HepG2 (cell line): ENCODE measurements around the gene IGLON5. TPM values are rescaled to one million over a fixed set of nuclear protein-coding genes. Genes with fewer than 3 reads are reported as not detected.

Experiments
- AGO2 ChIP-seq: fragments of 200-400 bp; formaldehyde crosslinking; optimal IDR thresholded peaks from 2 replicates; pipeline ENCODE3; 2017; ENCODE audit warnings: mild to moderate bottlenecking, low read depth, low read length, moderate library complexity
- ARID4A ChIP-seq: sonication (generic); formaldehyde crosslinking; IDR thresholded peaks from 2 replicates; pipeline ENCODE4 v1.5.0; 2020; ENCODE audit warnings: mild to moderate bottlenecking, missing genetic modification reagents, borderline replicate concordance
- HNF4A ChIP-seq: sonication (generic); formaldehyde crosslinking; IDR thresholded peaks from 2 replicates; pipeline ENCODE4 v1.4.0; 2020; ENCODE audit warnings: missing genetic modification reagents
- IRF9 ChIP-seq: sonication (generic); formaldehyde crosslinking; IDR thresholded peaks from 2 replicates; pipeline ENCODE4 v1.8.0; 2022; ENCODE audit warnings: missing genetic modification reagents, mild to moderate bottlenecking, borderline replicate concordance
- MLXIP ChIP-seq: sonication (generic); formaldehyde crosslinking; IDR thresholded peaks from 2 replicates; pipeline ENCODE4 v1.9.0; 2021; ENCODE audit warnings: missing genetic modification reagents, borderline replicate concordance
- SALL1 ChIP-seq: sonication (generic); formaldehyde crosslinking; IDR thresholded peaks from 2 replicates; pipeline ENCODE4 v1.8.0; 2022; ENCODE audit warnings: mild to moderate bottlenecking, missing genetic modification reagents
- YEATS4 ChIP-seq: sonication (generic); formaldehyde crosslinking; IDR thresholded peaks from 2 replicates; pipeline ENCODE4 v1.4.0; 2020; ENCODE audit warnings: missing genetic modification reagents, borderline replicate concordance
- ZNF101 ChIP-seq: sonication (generic); formaldehyde crosslinking; IDR thresholded peaks from 2 replicates; pipeline ENCODE4 v1.4.0; 2020; ENCODE audit warnings: mild to moderate bottlenecking, low read depth, missing genetic modification reagents, borderline replicate concordance
- ZNF510 ChIP-seq: sonication (generic); formaldehyde crosslinking; IDR thresholded peaks from 2 replicates; pipeline ENCODE4 v1.4.0; 2020; ENCODE audit warnings: low read depth, mild to moderate bottlenecking, missing genetic modification reagents
- polyA plus RNA-seq, 8 experiments: library from polyadenylated mRNA; depleted of rRNA in 3 of 8; stranded (reverse) in 7 of 8; unstranded in 1 of 8; fragments of >200 nt; fragmentation: Illumina TruSeq in 4 of 8; extraction: Trizol in 4 of 8; gene quantifications; 2 replicates each; pipeline versions ENCODE4 v1.2.1 to v1.2.3, GENCODE V29; 2011 to 2016; ENCODE audit warnings: low read depth in 4 of 8, missing spikeins in 1 of 8, mixed read lengths in 1 of 8; ENCODE audit not compliant: insufficient read depth in 1 of 8
- total RNA-seq, 5 experiments: library from RNA; depleted of rRNA; stranded (reverse); fragments of >200 nt; fragmentation: Illumina TruSeq; extraction: Trizol; gene quantifications; 2 replicates each; pipeline ENCODE4 v1.2.3, GENCODE V29; 2016; ENCODE audit warnings: low read depth in 1 of 5
- TF ChIP-seq, protein P1 (sequence below): sonication (generic); formaldehyde crosslinking; IDR thresholded peaks from 2 replicates; pipeline ENCODE4 v1.5.1; 2020; ENCODE audit warnings: mild to moderate bottlenecking, missing genetic modification reagents, borderline replicate concordance
- TF ChIP-seq, protein P2 (sequence below), 2 experiments: sonication (generic) in 1 of 2; formaldehyde crosslinking in 1 of 2; IDR thresholded peaks; 2 replicates each; pipeline versions ENCODE4 v1.4.0 to v1.6.1; 2018 to 2020; ENCODE audit warnings: missing genetic modification reagents in 2 of 2, borderline replicate concordance in 1 of 2, low read depth in 1 of 2, mild to moderate bottlenecking in 1 of 2, missing biosample characterization in 1 of 2
- TF ChIP-seq, protein P3 (sequence below): sonication (generic); formaldehyde crosslinking; IDR thresholded peaks from 2 replicates; pipeline ENCODE4 v1.5.0; 2020; ENCODE audit warnings: mild to moderate bottlenecking, missing genetic modification reagents

IGLON5 gene
- total and polyA plus RNA-seq, 2 of the 13 experiments (the other 11 are each of a cell fraction or from before 2014, with no cell fraction given) = 0.04 to 5.7 TPM

DNA sequence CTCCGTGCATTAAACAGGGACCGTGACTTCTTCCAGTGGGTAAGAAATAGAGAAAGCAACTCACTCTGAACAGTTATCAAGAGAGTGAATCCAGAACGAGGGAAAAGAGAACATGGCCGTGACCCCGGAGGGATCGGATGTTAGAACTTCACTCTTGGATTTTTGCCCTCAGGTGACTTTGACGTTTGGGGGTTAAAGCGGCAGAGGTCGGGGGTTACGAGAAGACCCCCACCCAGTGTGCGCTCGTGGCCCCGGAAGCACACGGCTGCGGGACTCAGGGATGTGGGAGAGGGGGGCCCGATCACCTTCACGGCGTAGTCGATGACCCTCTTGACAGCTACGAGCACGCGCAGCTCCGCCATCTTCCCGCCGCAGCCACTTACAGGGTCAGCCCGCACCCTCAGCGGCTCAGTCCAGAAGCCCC is 54.5 kb downstream of the IGLON5 start, which contains the start of gene ETFB (continued):
- TF ChIP-seq, protein P1, sequence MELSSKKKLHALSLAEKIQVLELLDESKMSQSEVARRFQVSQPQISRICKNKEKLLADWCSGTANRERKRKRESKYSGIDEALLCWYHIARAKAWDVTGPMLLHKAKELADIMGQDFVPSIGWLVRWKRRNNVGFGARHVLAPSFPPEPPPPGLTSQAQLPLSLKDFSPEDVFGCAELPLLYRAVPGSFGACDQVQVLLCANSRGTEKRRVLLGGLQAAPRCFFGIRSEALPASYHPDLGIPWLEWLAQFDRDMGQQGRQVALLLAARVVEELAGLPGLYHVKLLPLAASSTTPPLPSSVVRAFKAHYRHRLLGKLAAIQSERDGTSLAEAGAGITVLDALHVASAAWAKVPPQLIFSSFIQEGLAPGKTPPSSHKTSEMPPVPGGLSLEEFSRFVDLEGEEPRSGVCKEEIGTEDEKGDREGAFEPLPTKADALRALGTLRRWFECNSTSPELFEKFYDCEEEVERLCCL (CRISPR knock-in tag) = no peak
- TF ChIP-seq, protein P2, sequence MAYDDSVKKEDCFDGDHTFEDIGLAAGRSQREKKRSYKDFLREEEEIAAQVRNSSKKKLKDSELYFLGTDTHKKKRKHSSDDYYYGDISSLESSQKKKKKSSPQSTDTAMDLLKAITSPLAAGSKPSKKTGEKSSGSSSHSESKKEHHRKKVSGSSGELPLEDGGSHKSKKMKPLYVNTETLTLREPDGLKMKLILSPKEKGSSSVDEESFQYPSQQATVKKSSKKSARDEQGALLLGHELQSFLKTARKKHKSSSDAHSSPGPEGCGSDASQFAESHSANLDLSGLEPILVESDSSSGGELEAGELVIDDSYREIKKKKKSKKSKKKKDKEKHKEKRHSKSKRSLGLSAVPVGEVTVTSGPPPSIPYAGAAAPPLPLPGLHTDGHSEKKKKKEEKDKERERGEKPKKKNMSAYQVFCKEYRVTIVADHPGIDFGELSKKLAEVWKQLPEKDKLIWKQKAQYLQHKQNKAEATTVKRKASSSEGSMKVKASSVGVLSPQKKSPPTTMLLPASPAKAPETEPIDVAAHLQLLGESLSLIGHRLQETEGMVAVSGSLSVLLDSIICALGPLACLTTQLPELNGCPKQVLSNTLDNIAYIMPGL (CRISPR knock-in tag; IDR thresholded peaks at IDR 0.05; ENCODE audit: borderline replicate concordance in 1 of 2, low read depth in 1 of 2) = no peak; a peak in 1 of 4 replicates
- TF ChIP-seq, protein P3, sequence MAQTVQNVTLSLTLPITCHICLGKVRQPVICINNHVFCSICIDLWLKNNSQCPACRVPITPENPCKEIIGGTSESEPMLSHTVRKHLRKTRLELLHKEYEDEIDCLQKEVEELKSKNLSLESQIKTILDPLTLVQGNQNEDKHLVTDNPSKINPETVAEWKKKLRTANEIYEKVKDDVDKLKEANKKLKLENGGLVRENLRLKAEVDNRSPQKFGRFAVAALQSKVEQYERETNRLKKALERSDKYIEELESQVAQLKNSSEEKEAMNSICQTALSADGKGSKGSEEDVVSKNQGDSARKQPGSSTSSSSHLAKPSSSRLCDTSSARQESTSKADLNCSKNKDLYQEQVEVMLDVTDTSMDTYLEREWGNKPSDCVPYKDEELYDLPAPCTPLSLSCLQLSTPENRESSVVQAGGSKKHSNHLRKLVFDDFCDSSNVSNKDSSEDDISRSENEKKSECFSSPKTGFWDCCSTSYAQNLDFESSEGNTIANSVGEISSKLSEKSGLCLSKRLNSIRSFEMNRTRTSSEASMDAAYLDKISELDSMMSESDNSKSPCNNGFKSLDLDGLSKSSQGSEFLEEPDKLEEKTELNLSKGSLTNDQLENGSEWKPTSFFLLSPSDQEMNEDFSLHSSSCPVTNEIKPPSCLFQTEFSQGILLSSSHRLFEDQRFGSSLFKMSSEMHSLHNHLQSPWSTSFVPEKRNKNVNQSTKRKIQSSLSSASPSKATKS (CRISPR knock-in tag) = no peak
- TF ChIP-seq SALL1 (CRISPR knock-in tag) (no peak; the same call in 1 of the 2 replicates), ZNF101 (CRISPR knock-in tag) (no peak), YEATS4 (peak; percentile 80; the same call in 1 of the 2 replicates), MLXIP (CRISPR knock-in tag) (peak; percentile 59; the same call in 1 of the 2 replicates), IRF9 (CRISPR knock-in tag) (0 out of 2 replicates have a peak, but pooled peaks have one; percentile 19), HNF4A (CRISPR knock-in tag) (0 out of 2 replicates have a peak, but pooled peaks have one; percentile 4), ZNF510 (no peak), ARID4A (CRISPR knock-in tag) (0 out of 2 replicates have a peak, but pooled peaks have one; percentile 26), AGO2 (peak; percentile 25)
